ENCODE measurements around the gene PRXL2A. TPM values are rescaled to one million over a fixed set of nuclear protein-coding genes. Genes with fewer than 3 reads are reported as not detected.

PRXL2A gene
- total RNA-seq, 1 experiment from 2014 or later: 47.1 TPM

DNA sequence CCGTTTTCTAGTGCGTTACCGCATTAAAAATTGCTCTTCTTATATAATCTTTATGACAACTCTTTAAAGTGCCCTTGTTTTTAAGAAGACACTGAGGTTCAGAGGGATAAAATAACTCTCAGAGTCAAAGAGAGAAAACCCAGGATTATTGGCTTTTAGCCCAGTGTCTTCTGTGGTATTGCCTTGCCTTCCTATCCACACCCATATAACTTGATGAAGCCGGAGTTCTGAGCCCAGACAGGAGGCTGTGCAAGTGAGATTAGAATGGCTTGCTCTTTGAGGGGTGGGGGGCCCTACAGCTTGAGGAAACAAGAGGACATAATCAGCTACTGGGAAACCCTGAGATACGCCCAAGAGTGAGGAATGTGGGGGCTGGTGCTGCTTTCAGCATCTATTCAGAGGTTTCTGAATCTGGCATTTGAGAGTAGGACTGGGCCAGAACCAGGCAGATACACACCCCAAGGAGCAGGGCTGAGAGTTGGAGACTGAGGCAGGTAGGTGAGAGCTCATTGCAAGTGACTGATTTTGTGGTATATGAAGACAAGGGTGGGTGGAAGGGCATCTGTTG lies 2.3 kb downstream of the PRXL2A start:
- peaks cover 45 to 59% of the 10 kb centered on the region in 2 experiments for H3K4me1 Mint-ChIP-seq
- Histone ChIP-seq H2BK5ac (ENCODE audit: insufficient read length, low read length) (no peak overlapping the region), H4K20me1 (ENCODE audit: control insufficient read depth, insufficient read depth, insufficient read length) (no peaks in the 10 kb centered on the region), H3K9ac (ENCODE audit: extremely low read depth, insufficient read length, low read length) (no peak overlapping the region), H3K4me1 (ENCODE audit: insufficient read depth, low read length) (no peaks in the 10 kb centered on the region), H2AFZ (ENCODE audit: low read length) (no peak overlapping the region), H3K18ac (ENCODE audit: insufficient read length, low read depth, low read length) (no peak overlapping the region), H4K91ac (ENCODE audit: insufficient read length, low read depth, low read length) (no peak overlapping the region), H3K4me2 (ENCODE audit: insufficient read depth, insufficient read length, low read length) (no peak overlapping the region), H2BK15ac (ENCODE audit: low read depth, low read length) (no peak overlapping the region), H3K9me3 (ENCODE audit: control insufficient read depth, low read depth, low read length) (no peaks in the 10 kb centered on the region), H3K23ac (ENCODE audit: insufficient read length, low read depth, low read length) (no peak overlapping the region), H3K23me2 (ENCODE audit: insufficient read length, low read depth, low read length, poor library complexity, severe bottlenecking) (peaks cover 8% of the 10 kb centered on the region), H4K8ac (replicated peaks; ENCODE audit: insufficient read length, low read depth, low read length) (no peak overlapping the region), H3K4ac (ENCODE audit: low read depth, low read length) (no peak overlapping the region), H2AK5ac (ENCODE audit: insufficient read length, low read length) (no peak overlapping the region), H3K14ac (ENCODE audit: insufficient read depth, low read length) (no peak overlapping the region), H3K27me3 (ENCODE audit: insufficient read depth, low read length) (peaks cover 4% of the 10 kb centered on the region; the same call in 1 of the 2 replicates), H3K27ac (ENCODE audit: insufficient read length, low read depth, low read length) (no peak overlapping the region), H3K79me1 (ENCODE audit: insufficient read depth, low read depth, low read length, poor library complexity, severe bottlenecking) (no peaks in the 10 kb centered on the region), H2BK120ac (ENCODE audit: low read depth, low read length, poor library complexity, severe bottlenecking) (no peak overlapping the region), H2BK12ac (ENCODE audit: insufficient read length, low read depth, low read length) (no peak overlapping the region), H2BK20ac (ENCODE audit: low read depth, low read length, poor library complexity, severe bottlenecking) (no peak overlapping the region), H3T11ph (ENCODE audit: low read length) (no peak overlapping the region), H3K56ac (ENCODE audit: insufficient read length, low read depth, low read length) (no peak overlapping the region), H4K5ac (ENCODE audit: insufficient read length, low read depth, low read length) (no peak overlapping the region), H3K79me2 (ENCODE audit: insufficient read depth, low read length) (no peaks in the 10 kb centered on the region)
- WGBS (ENCODE audit: extremely low coverage, insufficient read length, low lambda C conversion rate): no CpG with 5 or more reads among the region's 5 CpGs
- H3K9me3 Mint-ChIP-seq: no peaks in the 10 kb centered on the region
- no peak for DNase-seq
- H3K36me3 Mint-ChIP-seq (ENCODE audit: insufficient read depth in 1 of 3, low read depth in 3 of 3): peaks cover 2 to 15% (median 3%) of the 10 kb centered on the region in 3 experiments; a peak in 5 of 7 replicates
- H3K27me3 Mint-ChIP-seq (ENCODE audit: low read depth): peaks cover 34% of the 10 kb centered on the region
- H3K4me3 Mint-ChIP-seq: no peak overlapping the region
- no peak overlapping the region for H3K27ac Mint-ChIP-seq
- TF ChIP-seq, protein P1, sequence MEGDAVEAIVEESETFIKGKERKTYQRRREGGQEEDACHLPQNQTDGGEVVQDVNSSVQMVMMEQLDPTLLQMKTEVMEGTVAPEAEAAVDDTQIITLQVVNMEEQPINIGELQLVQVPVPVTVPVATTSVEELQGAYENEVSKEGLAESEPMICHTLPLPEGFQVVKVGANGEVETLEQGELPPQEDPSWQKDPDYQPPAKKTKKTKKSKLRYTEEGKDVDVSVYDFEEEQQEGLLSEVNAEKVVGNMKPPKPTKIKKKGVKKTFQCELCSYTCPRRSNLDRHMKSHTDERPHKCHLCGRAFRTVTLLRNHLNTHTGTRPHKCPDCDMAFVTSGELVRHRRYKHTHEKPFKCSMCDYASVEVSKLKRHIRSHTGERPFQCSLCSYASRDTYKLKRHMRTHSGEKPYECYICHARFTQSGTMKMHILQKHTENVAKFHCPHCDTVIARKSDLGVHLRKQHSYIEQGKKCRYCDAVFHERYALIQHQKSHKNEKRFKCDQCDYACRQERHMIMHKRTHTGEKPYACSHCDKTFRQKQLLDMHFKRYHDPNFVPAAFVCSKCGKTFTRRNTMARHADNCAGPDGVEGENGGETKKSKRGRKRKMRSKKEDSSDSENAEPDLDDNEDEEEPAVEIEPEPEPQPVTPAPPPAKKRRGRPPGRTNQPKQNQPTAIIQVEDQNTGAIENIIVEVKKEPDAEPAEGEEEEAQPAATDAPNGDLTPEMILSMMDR (conservative IDR thresholded peaks at IDR 0.05): no peak
